Effector CD4-positive, alpha-beta T cell (primary cell): ENCODE results near the gene DIP2A.
"Not testable (repeated sequence)": the region's sequence is repeated elsewhere in the genome, so short reads cannot be mapped to it uniquely, and the experiment has no call there.

Source experiments
- DNase-seq: peaks from one replicate; pipeline ENCODE4 v3.0.0-alpha.2; 2020

Gene DIP2A

GRCh38 chr21:46559291-46559983 lies 100.7 kb downstream of the DIP2A start:
- DNase-seq = peak; percentile 37

DNA sequence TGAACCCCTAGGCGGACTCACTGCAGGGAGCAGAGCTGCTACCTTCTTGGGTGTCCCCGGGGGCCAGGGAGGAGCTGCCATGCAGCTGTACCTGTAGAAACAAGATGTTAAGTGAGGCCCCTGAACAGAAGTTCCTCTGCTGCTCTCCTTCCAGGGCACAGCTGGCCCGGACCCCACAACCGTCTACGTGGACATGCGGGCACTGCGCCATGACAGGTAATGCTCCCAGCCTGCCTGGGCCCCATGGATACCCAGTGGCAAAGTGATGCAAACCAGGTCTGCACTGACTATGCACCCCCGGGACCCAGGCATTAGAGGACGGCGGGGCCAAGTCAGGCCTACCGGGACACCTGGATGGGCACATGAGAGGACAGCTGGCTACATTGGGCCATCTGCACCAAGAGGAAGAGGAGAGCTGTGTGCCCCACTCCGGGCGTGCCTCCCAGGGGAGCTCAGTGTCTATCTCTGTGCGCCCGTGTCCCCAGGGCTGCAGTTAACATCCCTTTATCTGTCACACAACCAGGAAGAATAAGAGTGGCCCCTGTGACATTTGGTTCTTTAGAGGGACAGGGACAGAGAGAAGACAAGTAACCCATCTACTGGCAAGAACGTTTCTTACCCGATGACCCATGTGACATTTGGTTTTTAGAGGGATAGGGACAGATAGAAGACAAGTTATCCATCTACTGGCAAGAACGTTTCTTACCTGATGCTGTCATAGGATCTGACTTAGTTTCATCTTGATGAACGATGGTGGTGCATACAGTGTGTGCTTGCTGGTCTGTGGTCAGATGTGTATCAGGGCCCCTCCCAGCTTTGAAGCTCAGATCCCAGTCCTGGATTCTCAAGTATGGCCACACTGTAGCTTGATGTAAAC lies 102.1 kb downstream of the DIP2A start:
- DNase-seq = no peak

- no peak for DNase-seq
Observed at GRCh38 chr21:46561445-46562090, 102.9 kb downstream of the DIP2A start.

DNA sequence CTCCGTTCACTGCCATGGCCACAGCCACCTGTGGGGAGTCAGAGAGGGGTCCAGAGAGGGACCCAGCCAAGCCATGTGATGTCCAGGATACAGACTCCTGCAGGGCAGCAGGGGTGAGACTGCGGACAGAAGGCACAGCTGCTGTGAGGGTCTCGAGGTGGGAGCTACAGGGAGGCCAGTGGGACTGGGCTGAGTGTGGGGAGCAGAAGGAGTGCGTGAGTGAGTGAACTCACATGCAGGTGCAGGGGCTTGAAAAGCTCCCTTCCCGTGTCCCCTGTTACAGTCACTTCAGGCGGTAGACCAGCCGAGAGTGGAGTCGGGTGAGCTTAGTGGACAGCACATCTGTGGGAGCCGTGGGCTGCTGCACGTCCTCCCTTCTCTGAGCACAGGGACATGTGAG lies 103.8 kb downstream of the DIP2A start:
- DNase-seq = no peak

- no peak for DNase-seq
Observed at GRCh38 chr21:46562964-46563607, 104.4 kb downstream of the DIP2A start.

DNA sequence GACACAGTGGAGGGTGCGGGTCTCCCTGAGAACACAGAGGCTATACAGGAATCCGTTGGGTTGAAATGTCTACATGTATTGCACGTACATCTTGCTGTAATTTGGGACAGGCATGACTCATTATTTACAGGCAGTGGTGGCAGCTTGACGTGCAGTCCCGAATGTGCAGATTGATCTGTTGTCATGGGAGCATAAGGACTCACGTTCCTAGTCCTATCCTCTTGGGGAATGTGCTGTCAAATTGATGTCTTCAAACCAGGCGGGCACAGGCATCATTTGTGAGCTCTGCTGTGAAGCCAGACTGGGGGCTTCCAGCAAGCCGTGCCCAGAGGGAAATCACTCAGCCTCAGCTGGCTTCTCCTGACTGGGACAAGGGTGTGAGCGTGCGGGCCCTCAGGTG lies 105.7 kb downstream of the DIP2A start:
- DNase-seq = no peak

DNA sequence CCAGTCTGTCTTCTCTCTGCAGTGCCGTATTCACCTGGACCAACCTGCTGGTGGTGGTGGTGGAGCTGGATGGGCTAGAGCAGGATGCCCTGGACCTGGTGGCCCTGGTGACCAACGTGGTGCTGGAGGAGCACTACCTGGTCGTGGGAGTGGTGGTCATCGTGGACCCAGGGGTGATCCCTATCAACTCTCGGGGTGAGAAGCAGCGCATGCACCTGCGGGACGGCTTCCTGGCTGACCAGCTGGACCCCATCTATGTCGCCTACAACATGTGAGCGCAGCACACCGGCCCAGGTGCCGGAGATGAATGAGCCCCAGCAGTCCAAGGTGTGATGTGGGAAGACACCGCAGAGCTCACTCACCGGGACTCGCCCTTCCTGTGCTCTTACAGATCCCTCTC lies 108.7 kb downstream of the DIP2A start:
- no peak for DNase-seq

DNA sequence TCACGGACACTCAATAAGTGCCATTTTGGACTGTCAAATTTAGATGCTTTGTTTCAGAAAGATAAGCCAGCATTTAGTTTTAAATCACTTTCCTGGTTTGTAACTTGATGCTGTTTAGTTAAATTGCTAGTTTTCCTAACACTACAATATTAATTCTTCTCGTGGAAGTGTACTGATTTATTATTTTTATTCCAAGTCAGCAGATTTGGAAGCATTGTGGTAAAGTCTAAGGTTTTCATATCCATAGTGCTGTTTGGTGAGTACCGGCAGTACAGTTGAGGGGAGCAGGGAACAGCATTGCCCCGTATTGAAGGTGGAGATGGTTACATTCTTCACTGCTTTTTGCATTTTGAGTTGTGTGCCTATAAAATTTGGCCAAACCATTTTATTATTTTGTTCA lies 109.9 kb downstream of the DIP2A start:
- DNase-seq = no peak

DNA sequence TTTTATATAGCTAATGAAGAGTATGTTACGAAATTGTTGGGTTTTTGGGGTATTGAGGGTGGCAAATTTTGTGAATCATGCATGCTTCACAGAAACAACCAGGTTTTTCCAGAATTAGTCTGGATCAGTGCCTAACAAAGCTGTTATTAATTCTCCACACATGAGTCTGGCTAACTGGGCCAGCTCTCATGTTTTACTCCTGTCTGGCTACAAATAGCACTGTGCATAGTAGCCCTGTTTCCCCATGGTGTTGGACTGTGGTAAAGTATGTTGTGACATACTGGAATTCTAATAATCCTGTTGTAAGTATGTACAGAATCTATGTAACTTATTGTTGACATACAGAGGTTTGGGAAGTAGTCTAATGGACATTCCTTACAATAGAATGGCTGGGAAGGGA lies 110.4 kb downstream of the DIP2A start:
- DNase-seq = no peak

GRCh38 chr21:46570119-46570518 lies 111.4 kb downstream of the DIP2A start:
- no peak for DNase-seq

DNA sequence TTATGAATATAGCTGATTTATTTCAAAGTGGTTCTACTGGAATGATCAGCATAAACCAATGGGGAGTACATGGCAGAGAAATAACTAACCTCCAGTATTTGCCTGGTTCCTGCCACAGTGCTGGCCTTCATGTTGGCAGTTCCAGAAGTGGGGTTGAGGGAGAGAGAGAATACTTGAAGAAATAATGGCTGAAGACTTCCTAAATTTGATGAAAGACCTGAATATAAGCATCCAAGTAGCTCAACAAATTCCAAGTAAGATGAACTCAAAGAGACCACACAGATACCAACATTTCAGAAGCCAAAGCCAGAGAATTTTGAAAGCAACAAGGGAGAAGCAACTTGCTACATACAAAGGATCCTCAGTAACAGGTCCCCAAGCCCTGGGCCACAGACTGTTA lies 111.9 kb downstream of the DIP2A start:
- no peak for DNase-seq

- no peak for DNase-seq
Observed at GRCh38 chr21:46572850-46573249, 114.2 kb downstream of the DIP2A start.

- DNase-seq = not testable (repeated sequence)
Observed at GRCh38 chr21:46577786-46578185, 119.1 kb downstream of the DIP2A start.

- not testable (repeated sequence) for DNase-seq
Observed at GRCh38 chr21:46579394-46579793, 120.7 kb downstream of the DIP2A start.

- no peak for DNase-seq
Observed at GRCh38 chr21:46581780-46582307, 123.2 kb downstream of the DIP2A start.

DNA sequence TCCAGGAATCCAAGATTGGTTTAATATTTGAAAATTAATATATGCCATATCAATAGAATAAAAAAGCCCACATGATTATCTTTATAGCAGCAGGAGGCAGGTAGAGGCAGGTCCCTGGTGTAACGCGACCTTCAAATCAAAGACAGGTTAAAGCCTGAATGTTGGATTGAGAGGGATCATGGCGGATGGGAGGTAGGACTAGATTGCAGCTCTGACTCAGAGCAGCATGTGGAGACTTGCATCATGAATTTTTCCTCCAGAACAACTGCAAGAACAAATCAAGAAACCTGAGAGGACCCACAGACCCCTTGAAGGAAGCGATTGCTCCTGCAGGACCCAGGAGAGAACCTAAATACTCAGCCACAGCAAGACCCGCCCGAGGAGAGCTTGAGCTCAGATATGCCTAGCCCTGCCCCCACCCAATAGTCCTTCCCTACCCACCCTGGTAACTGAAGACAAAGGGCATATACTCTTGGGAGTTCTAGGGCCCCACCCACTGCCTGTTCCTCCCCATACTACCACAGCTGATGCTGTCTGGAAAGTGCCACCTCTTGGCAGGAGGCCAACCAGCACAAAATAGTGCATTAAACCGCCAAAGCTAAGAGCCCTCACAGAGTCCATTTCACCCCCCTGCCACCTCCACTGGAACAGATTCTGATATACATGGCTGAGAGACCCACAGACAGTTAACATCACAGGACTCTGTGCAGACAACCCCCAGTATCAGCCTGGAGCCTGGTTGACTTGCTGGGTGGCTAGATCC lies 126.7 kb downstream of the DIP2A start:
- no peak for DNase-seq

- DNase-seq = no peak
Observed at GRCh38 chr21:46594276-46594675, 135.6 kb downstream of the DIP2A start.

GRCh38 chr21:46596201-46596600 lies 137.5 kb downstream of the DIP2A start:
- DNase-seq = no peak

- DNase-seq = no peak
Observed at GRCh38 chr21:46597031-46597430, 138.3 kb downstream of the DIP2A start.

DNA sequence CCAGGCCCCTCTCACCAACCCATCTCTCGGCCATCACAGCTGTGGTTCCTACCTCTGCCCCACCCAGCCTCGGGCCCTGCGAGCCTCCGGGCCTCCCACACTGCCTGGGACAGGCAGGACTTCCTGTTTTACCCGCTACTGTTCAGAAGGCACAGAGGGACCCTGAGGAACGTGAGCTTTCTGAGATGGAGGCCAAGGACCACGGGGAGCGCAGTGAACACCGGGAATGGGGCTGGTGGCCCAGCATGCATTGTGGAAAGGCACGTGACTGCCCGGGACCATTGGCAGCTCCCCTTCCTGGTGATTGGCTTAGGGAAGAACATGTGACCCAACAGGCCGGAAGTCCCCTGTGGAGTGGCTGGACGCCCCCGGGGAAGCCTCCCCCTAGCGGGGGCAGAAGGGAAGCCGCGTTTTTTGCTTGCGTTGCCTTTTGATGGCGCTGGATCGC lies 139.2 kb downstream of the DIP2A start:
- DNase-seq = no peak

- no peak for DNase-seq
Observed at GRCh38 chr21:46598581-46599572, 140.2 kb downstream of the DIP2A start.
